GM20000 (cell line): ENCODE results near the gene TMCO6.

Experiments
- DNase-seq: peaks from one replicate; pipeline ENCODE4 v3.0.0; 2012; ENCODE audit warnings: low spot score
- CTCF ChIP-seq: IDR thresholded peaks from 2 replicates; pipeline ENCODE4 v1.5.1; 2012; ENCODE audit warnings: mild to moderate bottlenecking, control low read depth; ENCODE audit errors: extremely low read depth, missing control alignments

TMCO6 gene

DNA sequence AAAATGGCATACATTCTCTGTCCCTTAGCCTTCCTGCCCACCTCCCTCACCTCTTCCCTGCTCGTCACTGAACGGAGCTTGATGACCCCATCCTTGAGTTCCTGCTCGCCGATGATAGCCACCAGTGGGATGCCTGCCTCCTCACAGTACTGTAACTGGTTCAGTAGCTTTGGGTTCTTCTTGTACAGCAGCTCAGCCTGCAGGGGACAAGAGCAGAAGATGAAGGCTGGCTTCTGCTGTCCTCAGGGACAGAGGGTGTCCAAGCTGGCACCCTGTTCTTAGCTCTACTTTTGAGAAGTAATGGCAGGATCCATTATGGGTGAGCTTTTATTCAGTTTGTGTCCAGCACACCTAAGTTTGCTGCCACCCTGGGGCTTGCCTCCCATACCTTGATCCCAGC is 35.4 kb downstream of the TMCO6 start:
- no peak for DNase-seq
- TF ChIP-seq CTCF, result no peak

DNA sequence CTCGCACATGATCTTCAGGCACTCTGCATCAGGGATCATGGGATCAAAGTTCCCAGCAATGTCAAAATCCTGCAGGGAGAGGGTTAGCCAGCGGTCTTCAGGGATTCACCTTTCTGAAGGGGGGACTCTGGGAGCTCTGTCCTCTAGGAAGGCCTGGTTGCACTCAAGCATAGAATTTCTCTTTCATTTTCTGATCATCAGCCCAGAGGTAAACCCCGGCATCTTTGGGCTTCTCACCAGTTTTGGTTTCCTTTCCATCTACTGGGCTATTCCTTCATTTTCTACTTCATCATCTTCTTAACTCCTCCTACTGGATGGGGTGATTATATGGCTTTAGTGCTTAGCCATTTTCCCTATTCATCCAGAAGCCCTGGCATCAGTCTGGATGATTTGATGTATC is 38.7 kb downstream of the TMCO6 start:
- no peak for TF ChIP-seq CTCF
- DNase-seq, result peak; percentile 46

GRCh38 chr5:140678993-140679392 is 39.7 kb downstream of the TMCO6 start:
- TF ChIP-seq CTCF, result no peak

DNA sequence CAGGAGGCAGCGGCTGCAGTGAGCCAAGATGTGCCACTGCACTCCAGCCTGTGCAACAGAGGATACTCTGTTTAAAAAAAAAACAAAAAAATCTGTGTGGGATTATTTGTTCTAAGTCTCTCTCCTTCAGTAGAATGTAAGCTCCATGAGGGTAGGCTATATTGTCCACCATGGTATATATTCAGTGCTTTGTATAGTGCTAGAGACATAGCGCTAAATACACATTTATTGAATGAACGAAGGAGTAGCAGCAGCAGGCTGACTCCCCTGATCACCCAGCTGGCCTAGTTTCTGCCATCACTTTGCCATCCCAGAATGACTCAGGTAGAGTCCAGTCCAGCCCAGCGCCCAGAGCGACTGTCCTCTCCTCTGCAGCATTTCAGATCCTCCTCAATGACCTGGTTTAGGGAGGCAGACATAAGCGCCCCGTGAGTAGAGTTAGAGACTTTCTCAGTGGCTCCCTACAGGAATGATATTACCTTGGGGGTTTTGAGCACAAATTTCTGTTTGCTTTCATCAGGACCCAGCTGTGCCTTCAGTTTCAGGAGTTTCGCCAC is 51.2 kb downstream of the TMCO6 start:
- DNase-seq, result no peak
- TF ChIP-seq CTCF, result no peak

More at GRCh38 chr5:140678993-140679392, 39.7 kb downstream of the TMCO6 start:
- no peak for DNase-seq

GRCh38 chr5:140690941-140691924 is 52.0 kb downstream of the TMCO6 start, which contains the start of the genes HARS1 and HARS2:
Gene HARS1, minus strand, starts transcription at chr5:140691370. Its CDS starts 66 bp downstream, at chr5:140691304.
Gene HARS2, plus strand, starts transcription at chr5:140691455. Its CDS starts 194 bp downstream, at chr5:140691649.
- peak; percentile 87 for DNase-seq
- TF ChIP-seq CTCF, result no peak

GRCh38 chr5:140694276-140694675 is 55.0 kb downstream of the TMCO6 start:
- TF ChIP-seq CTCF, result no peak
- no peak for DNase-seq
